H9 (cell line): ENCODE results near the gene UPK1A. TPM values are rescaled to one million over a fixed set of nuclear protein-coding genes. Genes with fewer than 3 reads are reported as not detected.

Source experiments
- DNase-seq: peaks from one replicate; pipeline ENCODE4 v3.0.0-alpha.2; 2017
- H2AFZ ChIP-seq: one replicate; pipeline ENCODE4 v1.6.1; 2013; ENCODE audit warnings: mild to moderate bottlenecking, low read length, control low read depth, moderate library complexity
- H2AK5ac ChIP-seq: 2 replicates; pipeline ENCODE4 v1.6.1; 2013; ENCODE audit warnings: low read length, control low read depth, mixed read lengths; ENCODE audit not compliant: insufficient read length
- H2BK120ac ChIP-seq: one replicate; pipeline ENCODE4 v1.6.1; 2013; ENCODE audit warnings: low read depth, mild to moderate bottlenecking, low read length, control low read depth, inconsistent platforms; ENCODE audit not compliant: poor library complexity, severe bottlenecking
- H2BK12ac ChIP-seq: 2 replicates; pipeline ENCODE4 v1.6.1; 2013; ENCODE audit warnings: low read length, control low read depth, mixed read lengths, low read depth; ENCODE audit not compliant: insufficient read length
- H2BK15ac ChIP-seq: 2 replicates; pipeline ENCODE4 v1.6.1; 2013; ENCODE audit warnings: low read depth, low read length, control low read depth
- H2BK20ac ChIP-seq: one replicate; pipeline ENCODE4 v1.6.1; 2013; ENCODE audit warnings: low read depth, mild to moderate bottlenecking, low read length, control low read depth, inconsistent platforms; ENCODE audit not compliant: poor library complexity, severe bottlenecking
- H2BK5ac ChIP-seq: 2 replicates; pipeline ENCODE4 v1.6.1; 2013; ENCODE audit warnings: low read length, control low read depth, mixed read lengths; ENCODE audit not compliant: insufficient read length
- H3K14ac ChIP-seq: 2 replicates; pipeline ENCODE4 v1.6.1; 2013; ENCODE audit warnings: low read length, control low read depth; ENCODE audit not compliant: insufficient read depth
- H3K18ac ChIP-seq: 2 replicates; pipeline ENCODE4 v1.6.1; 2013; ENCODE audit warnings: low read depth, mild to moderate bottlenecking, mixed read lengths, low read length, control low read depth; ENCODE audit not compliant: insufficient read length
- H3K23ac ChIP-seq: 2 replicates; pipeline ENCODE4 v1.6.1; 2013; ENCODE audit warnings: low read length, control low read depth, mixed read lengths, low read depth; ENCODE audit not compliant: insufficient read length
- H3K23me2 ChIP-seq: 2 replicates; pipeline ENCODE4 v1.6.1; 2013; ENCODE audit warnings: low read depth, mild to moderate bottlenecking, mixed read lengths, low read length, control low read depth; ENCODE audit not compliant: insufficient read length, poor library complexity, severe bottlenecking
- H3K27ac ChIP-seq: 2 replicates; pipeline ENCODE4 v1.5.1; 2013; ENCODE audit warnings: low read length, control low read depth, mixed read lengths, low read depth; ENCODE audit not compliant: insufficient read length
- H3K27me3 ChIP-seq: 2 replicates; pipeline ENCODE4 v1.6.1; 2013; ENCODE audit warnings: low read length, control low read depth, inconsistent platforms; ENCODE audit not compliant: insufficient read depth
- H3K4ac ChIP-seq: 2 replicates; pipeline ENCODE4 v1.6.1; 2013; ENCODE audit warnings: low read depth, mild to moderate bottlenecking, control low read depth, inconsistent platforms, low read length, moderate library complexity
- H3K4me1 ChIP-seq: 2 replicates; pipeline ENCODE4 v1.6.1; 2013; ENCODE audit warnings: low read length, control low read depth, inconsistent platforms; ENCODE audit not compliant: insufficient read depth
- H3K4me2 ChIP-seq: 2 replicates; pipeline ENCODE4 v1.6.1; 2013; ENCODE audit warnings: low read length, control low read depth, mixed read lengths; ENCODE audit not compliant: insufficient read length, insufficient read depth
- H3K56ac ChIP-seq: 2 replicates; pipeline ENCODE4 v1.6.1; 2013; ENCODE audit warnings: low read depth, mild to moderate bottlenecking, mixed read lengths, low read length, control low read depth; ENCODE audit not compliant: insufficient read length
- H3K79me1 ChIP-seq: 2 replicates; pipeline ENCODE4 v1.6.1; 2013; ENCODE audit warnings: low read depth, mild to moderate bottlenecking, moderate library complexity, low read length, control low read depth, inconsistent platforms; ENCODE audit not compliant: insufficient read depth, poor library complexity, severe bottlenecking
- H3K79me2 ChIP-seq: 2 replicates; pipeline ENCODE4 v1.6.1; 2013; ENCODE audit warnings: low read length, control low read depth, inconsistent platforms; ENCODE audit not compliant: insufficient read depth
- H3K9ac ChIP-seq: 2 replicates; pipeline ENCODE4 v1.6.1; 2013; ENCODE audit warnings: low read length, control low read depth, mixed read lengths; ENCODE audit not compliant: insufficient read length; ENCODE audit errors: extremely low read depth
- H3K9me3 ChIP-seq: one replicate; pipeline ENCODE4 v1.6.1; 2013; ENCODE audit warnings: low read depth, low read length, inconsistent platforms; ENCODE audit not compliant: control insufficient read depth
- H3T11ph ChIP-seq: one replicate; pipeline ENCODE4 v1.6.1; 2013; ENCODE audit warnings: mild to moderate bottlenecking, low read length, control low read depth, inconsistent platforms
- H4K20me1 ChIP-seq: one replicate; pipeline ENCODE4 v1.6.1; 2013; ENCODE audit not compliant: control insufficient read depth, insufficient read length, insufficient read depth
- H4K5ac ChIP-seq: 2 replicates; pipeline ENCODE4 v1.6.1; 2013; ENCODE audit warnings: low read depth, mild to moderate bottlenecking, mixed read lengths, low read length, control low read depth; ENCODE audit not compliant: insufficient read length
- H4K8ac ChIP-seq: replicated peaks from 2 replicates; pipeline ENCODE4 v1.6.1; 2013; ENCODE audit warnings: low read length, control low read depth, mixed read lengths, low read depth; ENCODE audit not compliant: insufficient read length
- H4K91ac ChIP-seq: 2 replicates; pipeline ENCODE4 v1.6.1; 2013; ENCODE audit warnings: low read depth, mild to moderate bottlenecking, moderate library complexity, mixed read lengths, low read length, control low read depth; ENCODE audit not compliant: insufficient read length
- H3K27ac Mint-ChIP-seq, 3 experiments: 2 replicates in 2 of 3; 3 replicates in 1 of 3; pipeline ENCODE4 v1.8.0; 2020 to 2021; ENCODE audit warnings: mixed read lengths in 3 of 3, mild to moderate bottlenecking in 1 of 3, moderate library complexity in 1 of 3
- H3K27me3 Mint-ChIP-seq: 2 replicates; pipeline ENCODE4 v1.8.0; 2021; ENCODE audit warnings: low read depth, mild to moderate bottlenecking, moderate library complexity, mixed read lengths
- H3K36me3 Mint-ChIP-seq, 3 experiments: 2 replicates in 2 of 3; 3 replicates in 1 of 3; pipeline ENCODE4 v1.8.0; 2020 to 2021; ENCODE audit warnings: low read depth in 3 of 3, mixed read lengths in 3 of 3; ENCODE audit not compliant: insufficient read depth in 1 of 3
- H3K4me1 Mint-ChIP-seq, 2 experiments: 2 replicates each; pipeline ENCODE4 v1.8.0; 2020; ENCODE audit warnings: mixed read lengths in 2 of 2
- H3K4me3 Mint-ChIP-seq, 2 experiments: 2 replicates in 1 of 2; 3 replicates in 1 of 2; pipeline ENCODE4 v1.8.0; 2020 to 2021; ENCODE audit warnings: mild to moderate bottlenecking in 2 of 2, mixed read lengths in 2 of 2, moderate library complexity in 1 of 2
- H3K9me3 Mint-ChIP-seq, 2 experiments: 2 replicates in 1 of 2; 3 replicates in 1 of 2; pipeline ENCODE4 v1.8.0; 2020; ENCODE audit warnings: mild to moderate bottlenecking in 2 of 2, mixed read lengths in 2 of 2, moderate library complexity in 1 of 2
- CTCF ChIP-seq: fragments of 200-600 bp; sonication (generic); conservative IDR thresholded peaks from 3 replicates; pipeline ENCODE4 v1.8.0; 2021; ENCODE audit warnings: antibody characterized with exemption, mild to moderate bottlenecking
- WGBS: extraction: QIAGEN DNeasy Blood & Tissue Kit; methylation state at CpG from one replicate; pipeline ENCODE4 v1.1.7; 2013; ENCODE audit warnings: missing lambda C conversion rate, low lambda C conversion rate, mixed read lengths; ENCODE audit not compliant: insufficient read length; ENCODE audit errors: extremely low coverage; 5-methylcytosine and 5-hydroxymethylcytosine counted together
- total RNA-seq: library from RNA; stranded (reverse); gene quantifications from 2 replicates; pipeline ENCODE4 v1.2.1, GENCODE V29; 2021

Gene UPK1A
- total RNA-seq, 1 experiment from 2014 or later, result 4.3 TPM

- Histone ChIP-seq H3T11ph (no peak overlapping the region), H2AFZ (no peak overlapping the region), H4K5ac (no peak overlapping the region), H3K79me1 (no peaks in the 10 kb centered on the region), H3K4me1 (no peaks in the 10 kb centered on the region), H3K4me2 (no peak overlapping the region), H4K20me1 (no peaks in the 10 kb centered on the region), H3K27me3 (no peaks in the 10 kb centered on the region), H3K9me3 (no peaks in the 10 kb centered on the region), H3K4ac (no peak overlapping the region), H4K91ac (no peak overlapping the region), H3K56ac (no peak overlapping the region), H3K23me2 (no peaks in the 10 kb centered on the region), H2BK5ac (no peak overlapping the region), H2BK15ac (no peak overlapping the region), H3K79me2 (no peaks in the 10 kb centered on the region), H2AK5ac (no peak overlapping the region), H3K23ac (no peak overlapping the region), H2BK12ac (no peak overlapping the region), H3K9ac (no peak overlapping the region), H4K8ac (no peak overlapping the region), H2BK20ac (no peak overlapping the region), H2BK120ac (no peak overlapping the region), H3K14ac (no peak overlapping the region), H3K27ac (no peak overlapping the region), H3K18ac (no peak overlapping the region)
- peaks cover 0 to 8% of the 10 kb centered on the region in 2 experiments; a peak in 1 of 4 replicates for H3K4me1 Mint-ChIP-seq
- H3K9me3 Mint-ChIP-seq, result peaks cover 0 to 3% of the 10 kb centered on the region in 2 experiments; a peak in 3 of 5 replicates
- H3K4me3 Mint-ChIP-seq, result no peak overlapping the region
- no peak for DNase-seq
- no CpG with 5 or more reads among the region's 4 CpGs for WGBS
- H3K27me3 Mint-ChIP-seq, result peaks cover 11% of the 10 kb centered on the region
- no peak overlapping the region for H3K27ac Mint-ChIP-seq
- no peaks in the 10 kb centered on the region for H3K36me3 Mint-ChIP-seq
- TF ChIP-seq CTCF, result no peak
Observed at GRCh38 chr19:35696835-35697234, 30.5 kb downstream of the UPK1A start.
